ENCODE results near the gene RFX2. TPM values are rescaled to one million over a fixed set of nuclear protein-coding genes. Genes with fewer than 3 reads are reported as not detected.
"Not testable (repeated sequence)": the region's sequence is repeated elsewhere in the genome, so short reads cannot be mapped to it uniquely, and the experiment has no call there.

The RFX2 gene
- total RNA-seq, 1 donor from 2014 or later, result 7.9 TPM

DNA sequence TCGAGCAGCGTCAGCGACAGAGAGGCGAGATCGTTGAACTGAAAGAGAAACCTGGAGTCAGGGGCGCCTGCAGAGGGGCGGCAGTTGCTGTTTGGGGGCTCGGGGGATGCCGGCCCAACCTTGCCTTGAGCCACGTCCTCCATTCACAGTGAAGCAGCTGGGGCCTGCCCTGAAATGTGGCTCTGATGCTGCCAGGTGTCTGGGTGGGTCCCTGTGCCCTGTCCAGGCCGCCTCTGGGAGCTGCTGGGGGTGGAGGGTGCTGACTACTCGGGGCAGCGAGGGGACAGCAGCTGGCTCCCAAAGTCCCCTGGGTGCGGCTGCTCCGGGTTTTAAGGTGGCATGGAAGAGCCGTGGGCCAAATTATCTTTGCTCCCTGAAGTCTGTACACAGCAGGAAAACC is 114.7 kb downstream of the RFX2 start:
- DNase-seq (ENCODE audit: extremely low read depth, low read depth, low spot score), result no peak

- DNase-seq (ENCODE audit: extremely low read depth, low read depth, low spot score), result no peak
These were observed 115.7 kb downstream of the RFX2 start for GRCh38 chr19:5994405-5995165.

- no peak for DNase-seq (ENCODE audit: extremely low read depth, low read depth, low spot score)
These were observed 116.5 kb downstream of the RFX2 start for GRCh38 chr19:5993648-5994358.

DNA sequence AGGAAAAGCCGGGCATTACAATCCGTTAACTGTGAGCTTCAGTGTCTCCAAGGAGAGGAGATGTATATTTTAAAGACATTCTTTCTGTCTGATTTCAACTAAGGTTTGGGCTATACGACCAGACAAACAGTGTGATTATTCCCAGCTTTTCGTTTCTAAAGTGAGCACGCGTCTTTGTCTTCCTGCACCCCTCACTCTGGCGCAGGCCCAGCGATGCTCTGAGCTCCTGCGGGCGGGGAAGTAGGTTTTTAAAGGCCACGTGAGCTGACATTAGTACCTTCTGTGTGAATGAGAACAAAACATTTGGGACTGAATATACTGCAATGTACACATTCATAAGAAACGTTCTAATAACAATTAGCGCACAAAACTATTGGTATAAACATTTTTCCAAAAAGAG is 117.1 kb downstream of the RFX2 start:
- DNase-seq (ENCODE audit: extremely low read depth, low read depth, low spot score), result no peak

DNA sequence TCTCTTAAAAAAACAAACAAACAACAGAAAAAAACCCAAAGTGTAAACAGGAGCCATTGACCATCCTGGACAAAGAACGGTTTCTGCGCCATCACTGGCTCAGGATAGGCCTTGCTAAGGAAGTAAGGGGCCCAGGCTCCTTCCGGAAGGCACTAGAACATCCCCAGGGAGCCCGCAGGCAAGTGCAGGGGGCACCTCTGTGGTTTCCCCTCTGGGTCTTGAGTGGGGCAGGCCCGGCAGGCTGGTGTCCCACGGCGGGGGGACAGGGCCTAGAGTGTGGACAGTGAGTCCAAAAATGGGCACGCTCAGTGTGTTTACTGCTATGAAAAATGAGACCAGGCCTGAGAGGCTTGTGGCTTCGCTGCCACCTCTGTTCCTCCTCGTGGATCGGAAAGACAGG is 117.5 kb downstream of the RFX2 start:
- no peak for DNase-seq (ENCODE audit: extremely low read depth, low read depth, low spot score)

DNA sequence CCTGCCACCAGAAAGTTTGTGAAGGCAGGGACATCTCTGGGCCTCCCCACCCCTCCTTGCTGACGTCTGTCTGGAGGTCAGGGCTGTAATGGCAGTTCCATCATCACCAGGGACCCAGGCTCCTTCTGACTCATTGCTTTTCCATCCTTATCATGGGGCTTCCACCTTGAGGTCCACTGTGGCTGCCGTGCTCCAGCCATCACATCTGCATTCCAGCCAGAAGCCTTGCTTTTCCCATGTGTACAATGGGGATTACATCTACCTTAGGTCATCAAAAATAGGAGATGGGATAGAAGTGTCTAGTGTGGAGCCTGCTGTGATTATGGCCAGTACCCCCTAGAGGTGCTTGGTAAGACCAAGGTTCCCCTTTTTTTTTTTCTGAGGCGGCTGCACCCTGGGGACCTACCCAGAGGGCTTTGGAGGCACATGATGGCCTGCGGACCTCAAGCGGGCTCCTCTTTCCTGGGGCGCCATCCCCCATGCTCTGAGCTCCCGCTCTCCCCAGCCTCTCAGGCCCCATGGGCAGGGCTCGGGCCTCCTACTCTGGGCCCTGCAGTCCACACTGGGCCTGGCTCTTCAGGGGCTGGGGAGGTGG is 119.0 kb downstream of the RFX2 start:
- no peak for DNase-seq (ENCODE audit: extremely low read depth, low read depth, low spot score)

DNA sequence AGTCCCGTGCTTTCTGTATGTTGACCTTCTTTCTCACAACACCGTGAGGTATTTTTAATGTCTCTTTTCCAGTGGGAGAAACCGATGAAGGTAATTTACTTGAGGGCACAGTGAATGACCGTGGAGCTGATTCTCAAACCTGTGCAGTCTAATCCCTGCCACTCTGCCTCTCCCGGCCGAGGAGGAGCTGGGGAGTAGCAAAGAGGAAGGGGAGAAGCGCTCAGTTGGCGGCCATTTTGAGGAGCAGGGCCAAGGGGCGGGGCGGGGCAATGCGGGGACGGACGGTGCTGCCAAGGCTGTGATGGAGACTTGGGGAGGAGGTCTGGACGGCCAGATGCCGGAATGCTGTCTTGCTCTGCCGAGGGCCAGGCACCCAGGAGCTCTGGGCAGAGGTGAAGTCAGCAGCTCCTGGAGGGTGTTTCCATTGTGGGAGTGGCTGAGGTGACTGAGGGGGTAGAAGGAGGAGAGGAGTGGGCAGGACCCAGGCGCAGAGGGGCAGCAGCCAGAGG is 120.0 kb downstream of the RFX2 start:
- no peak for DNase-seq (ENCODE audit: extremely low read depth, low read depth, low spot score)

DNA sequence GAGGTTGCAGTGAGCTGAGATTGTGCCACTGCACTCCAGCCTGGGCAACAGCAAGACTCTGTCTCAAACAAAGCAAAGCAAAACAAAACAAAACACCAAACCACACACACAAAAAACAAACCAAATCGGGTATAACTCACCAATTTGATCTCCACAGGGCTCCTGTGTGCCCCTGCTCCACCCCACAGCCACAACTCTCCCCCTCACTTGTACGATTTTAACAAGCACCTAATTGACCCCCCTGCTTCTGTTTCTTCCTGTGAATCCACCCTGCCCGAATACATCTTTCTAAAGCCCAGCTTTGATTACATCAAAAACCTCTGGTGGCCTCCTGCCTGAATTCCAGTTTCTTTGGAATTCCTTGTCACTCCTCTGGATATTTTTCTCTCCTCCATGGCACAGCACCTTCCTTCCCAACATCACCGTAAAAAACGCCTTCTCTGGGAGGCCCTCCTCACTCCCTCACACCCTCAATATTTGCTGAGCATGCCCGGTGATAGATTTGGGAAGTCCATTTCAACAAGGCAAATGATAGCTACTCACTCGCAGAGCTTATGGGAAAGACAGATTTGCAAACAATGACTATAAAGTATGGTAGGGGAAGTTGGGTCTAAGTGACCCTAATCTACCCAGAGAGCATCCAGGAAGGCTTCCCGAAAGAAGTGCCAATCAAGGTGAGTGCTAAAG is 120.8 kb downstream of the RFX2 start:
- DNase-seq (ENCODE audit: extremely low read depth, low read depth, low spot score), result no peak

DNA sequence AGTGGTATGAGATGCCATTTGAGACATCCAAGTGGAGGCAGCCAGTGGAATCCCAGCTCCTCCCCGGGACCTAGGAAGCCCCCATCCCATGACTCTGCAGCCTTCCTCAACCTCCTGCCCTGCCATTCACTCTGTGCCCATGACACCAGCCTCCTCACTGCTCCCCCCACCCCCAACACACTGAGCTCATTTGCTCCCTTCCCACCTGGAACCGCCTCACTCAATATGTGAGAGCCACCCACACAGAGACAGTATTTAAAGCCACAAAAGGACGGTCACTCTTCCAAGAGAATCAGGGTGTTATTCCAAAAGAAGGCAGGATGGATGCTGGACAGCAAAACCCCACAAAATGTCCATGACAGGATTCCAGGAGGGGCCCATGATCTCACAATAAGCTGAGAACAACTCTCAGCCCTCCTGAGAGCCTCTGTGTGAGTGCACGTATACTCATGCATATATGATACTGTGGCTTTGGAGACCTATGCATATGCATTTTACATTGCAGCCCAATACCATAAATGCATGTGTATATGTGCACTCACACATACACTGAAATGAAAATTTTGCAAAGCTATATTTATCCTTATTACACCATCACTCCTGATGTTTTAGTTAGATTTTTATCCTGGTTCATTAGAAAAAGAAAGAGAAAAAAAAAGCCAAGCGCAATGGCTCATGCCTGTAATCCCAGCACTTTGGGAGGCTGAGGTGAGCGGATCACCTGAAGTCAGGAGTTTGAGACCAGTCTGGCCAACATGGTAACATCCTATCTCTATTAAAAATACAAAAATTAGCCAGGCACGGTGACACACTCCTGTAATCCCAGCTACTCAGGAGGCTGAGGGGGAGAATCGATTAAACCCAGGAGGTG is 121.5 kb downstream of the RFX2 start:
- DNase-seq (ENCODE audit: extremely low read depth, low read depth, low spot score), result no peak

DNA sequence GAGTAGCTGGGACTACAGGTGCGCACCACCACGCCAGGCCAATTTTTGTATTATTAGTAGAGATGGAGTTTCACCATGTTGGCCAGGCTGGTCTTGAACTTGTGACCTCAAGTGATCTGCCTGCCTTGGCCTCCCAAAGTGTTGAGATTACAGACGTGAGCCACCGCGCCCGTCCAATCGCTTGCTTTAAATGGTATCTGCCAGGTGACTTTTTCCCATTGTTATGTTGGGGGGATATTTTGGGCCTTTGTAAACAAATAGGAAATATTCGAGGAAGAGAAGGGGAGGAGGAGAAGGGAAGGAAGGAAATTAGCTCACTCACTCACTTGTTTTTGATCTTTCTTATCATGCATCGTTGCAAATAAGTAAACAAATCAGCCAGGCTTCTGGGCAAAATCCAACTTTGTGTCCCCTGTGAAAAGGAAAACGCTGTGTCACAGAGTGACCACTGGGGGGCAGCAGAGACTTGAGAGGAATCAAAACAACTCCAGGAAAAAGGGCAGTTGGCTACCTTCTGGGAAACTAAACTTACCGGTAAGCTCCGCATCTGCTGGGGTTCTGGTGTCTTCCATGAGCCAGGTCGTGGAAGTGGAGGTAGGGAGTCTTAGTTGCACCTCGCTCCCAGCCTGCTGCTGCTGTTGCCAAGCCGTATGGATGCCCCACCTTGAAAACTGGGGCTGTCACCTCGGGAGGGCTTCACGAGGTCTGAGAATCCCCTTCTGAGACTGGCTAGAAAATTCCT is 123.1 kb downstream of the RFX2 start:
- peak; percentile 54 for DNase-seq (ENCODE audit: extremely low read depth, low read depth, low spot score)

- DNase-seq (ENCODE audit: extremely low read depth, low read depth, low spot score), result not testable (repeated sequence)
These were observed 124.5 kb downstream of the RFX2 start for GRCh38 chr19:5985837-5986236.

GRCh38 chr19:5985098-5985783 is 125.1 kb downstream of the RFX2 start:
- DNase-seq (ENCODE audit: extremely low read depth, low read depth, low spot score), result no peak

DNA sequence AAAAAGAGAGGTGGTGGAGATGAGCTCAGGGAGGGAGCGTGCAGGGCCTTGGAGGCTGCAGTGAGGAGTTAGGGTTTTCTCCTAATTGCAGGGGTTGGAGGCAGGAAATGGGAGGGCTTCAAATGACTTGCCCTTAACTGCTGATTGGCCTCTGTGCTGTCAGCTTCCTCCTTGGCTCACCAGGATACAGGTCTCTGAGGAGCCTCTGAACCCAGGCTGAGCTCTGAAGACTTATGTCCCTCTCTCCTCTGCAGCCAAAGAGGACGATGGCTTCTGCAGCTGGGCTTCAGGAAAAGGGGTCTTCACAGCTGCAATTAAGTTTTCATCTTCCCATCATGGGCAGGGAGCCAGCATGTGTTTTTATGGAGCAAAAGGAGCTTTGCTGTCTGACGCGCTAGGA is 125.7 kb downstream of the RFX2 start:
- no peak for DNase-seq (ENCODE audit: extremely low read depth, low read depth, low spot score)

- no peak for DNase-seq (ENCODE audit: extremely low read depth, low read depth, low spot score)
These were observed 126.8 kb downstream of the RFX2 start for GRCh38 chr19:5983367-5983955.

DNA sequence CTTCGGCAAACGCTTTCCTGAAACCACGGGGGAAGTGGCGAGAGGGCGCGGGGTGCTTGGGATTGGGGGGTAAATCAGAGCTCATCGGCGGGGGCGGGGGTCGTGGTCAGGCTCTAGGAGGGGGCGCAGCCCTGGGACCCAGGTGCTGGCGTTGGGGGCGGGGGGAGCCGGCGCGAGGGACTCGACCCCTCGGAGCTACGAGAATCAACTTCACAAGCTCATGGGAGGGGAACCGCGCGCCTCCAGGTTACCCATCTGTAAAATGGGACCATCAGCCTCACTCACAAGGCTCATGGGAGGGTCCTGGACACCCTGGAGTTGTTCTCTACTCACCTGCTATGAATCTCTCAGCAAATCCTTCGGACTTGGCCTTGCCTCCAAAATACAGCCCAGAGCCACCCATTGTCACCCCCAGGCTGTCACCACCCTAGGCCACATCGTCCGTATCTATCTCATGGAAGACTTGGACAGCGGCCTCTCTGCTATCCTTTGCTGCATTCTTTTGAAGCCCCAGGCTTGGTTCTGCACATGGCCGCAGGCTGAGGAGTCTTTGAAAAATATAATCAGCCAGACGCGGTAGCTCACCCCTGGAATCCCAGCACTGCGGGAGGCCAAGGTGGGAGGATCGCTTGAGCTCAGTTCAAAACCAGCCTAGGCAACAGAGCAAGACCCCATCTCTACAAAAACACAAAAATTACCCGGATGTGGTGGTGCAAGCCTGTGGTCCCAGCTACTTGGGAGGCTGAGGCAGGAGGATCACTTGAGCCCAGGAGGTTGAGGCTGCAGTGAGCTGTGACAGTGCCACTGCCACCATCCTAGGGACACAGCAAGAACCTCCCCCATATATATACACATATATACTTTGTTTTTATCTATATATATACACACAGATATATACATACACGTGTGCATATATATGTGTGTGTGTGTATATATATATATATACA is 131.4 kb downstream of the RFX2 start:
- no peak for DNase-seq (ENCODE audit: extremely low read depth, low read depth, low spot score)

DNA sequence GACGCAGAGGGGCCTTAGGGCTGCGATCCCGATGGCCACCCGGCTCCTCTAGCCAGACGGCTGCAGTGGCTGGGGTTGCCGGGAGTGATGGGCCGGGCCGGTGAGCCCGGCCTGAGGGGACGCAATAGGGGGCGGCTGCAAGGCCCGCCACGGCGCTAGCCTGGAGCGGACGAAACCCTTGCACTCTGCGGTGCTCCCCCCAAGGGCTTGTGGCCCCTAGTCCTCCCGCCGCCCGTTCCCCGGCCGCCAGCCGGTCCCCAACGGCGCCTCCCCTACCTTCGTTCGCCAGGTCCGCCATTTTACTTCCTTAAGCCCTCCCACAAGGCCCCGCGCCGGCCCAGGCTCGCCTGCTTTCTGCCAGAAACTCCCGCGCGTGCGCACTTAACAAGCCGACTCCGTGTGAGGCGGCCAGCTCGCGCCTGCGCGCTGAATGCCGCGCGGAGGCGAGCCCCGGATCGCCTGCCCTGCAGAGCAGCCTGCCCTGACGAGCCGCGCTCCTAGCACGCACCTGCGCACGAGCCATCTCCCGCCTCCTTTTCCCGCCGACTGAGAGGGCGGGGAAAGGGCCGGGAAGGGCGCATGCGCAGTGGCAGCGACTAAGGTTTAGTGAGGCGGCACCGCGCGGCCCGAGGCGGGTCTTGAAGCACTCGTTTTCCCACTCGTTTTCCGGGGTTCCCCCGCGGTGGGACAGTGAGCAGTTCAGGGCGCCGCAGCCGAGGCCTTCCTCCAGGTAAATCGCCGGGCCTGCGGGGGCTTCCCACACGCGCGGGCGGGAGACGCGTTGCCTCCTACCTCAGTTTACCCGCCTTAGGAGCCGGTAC is 132.3 kb downstream of the RFX2 start, which contains the start of gene RANBP3:
RANBP3 (minus strand) TSS at position 356 of the 821 bp plus-strand sequence; CDS start at position 298, 58 bp downstream.
- peak; percentile 78 for DNase-seq (ENCODE audit: extremely low read depth, low read depth, low spot score)
